Measurements from ENCODE around the gene FHOD1. TPM values are rescaled to one million over a fixed set of nuclear protein-coding genes. Genes with fewer than 3 reads are reported as not detected.

The FHOD1 gene
- polyA plus RNA-seq, 2 of the 4 experiments (the other 2 are of a cell fraction): 16.1 to 33.6 TPM

DNA sequence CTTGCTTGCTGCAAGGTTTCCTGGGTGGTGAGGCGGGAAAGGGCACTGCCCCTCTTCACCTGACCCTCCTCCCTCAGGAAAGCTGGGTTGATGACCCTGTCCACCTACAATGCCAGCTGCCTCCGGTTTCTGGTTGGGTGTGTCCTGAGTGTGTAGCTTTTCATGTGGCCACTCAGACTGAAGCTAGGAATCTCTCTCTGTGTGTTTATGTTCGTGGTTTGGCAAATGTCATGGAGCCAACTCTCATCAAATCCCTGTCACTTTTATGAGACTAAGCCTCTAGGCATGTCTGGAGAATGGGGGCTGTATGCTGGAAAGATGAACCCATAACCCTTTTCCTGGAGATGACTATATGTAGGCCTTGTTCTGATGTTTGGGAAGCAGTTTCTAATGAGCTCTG lies 49.1 kb upstream of the FHOD1 start:
- POLR2A ChIA-PET: no interaction called here

DNA sequence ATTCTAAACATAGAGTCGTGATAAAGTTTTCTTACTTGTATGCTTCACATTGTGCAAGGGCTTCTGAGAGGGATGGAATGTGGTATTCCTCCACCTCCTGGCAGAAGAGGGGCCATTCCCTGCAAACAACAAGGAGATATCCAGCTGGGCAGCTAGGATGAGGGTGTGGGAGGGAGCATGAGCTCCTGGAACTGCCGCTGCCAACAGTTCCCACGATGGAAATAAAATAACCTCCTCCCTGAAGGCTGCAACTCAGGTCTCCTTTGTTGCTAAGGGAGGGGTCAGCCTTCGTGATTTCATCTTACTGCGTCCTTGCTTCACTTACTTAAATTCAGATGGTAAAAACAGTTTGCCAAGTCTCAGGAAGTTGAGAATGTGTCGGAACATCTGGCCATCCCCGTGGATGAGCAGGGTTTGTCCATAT lies 47.7 kb upstream of the FHOD1 start:
- no peak overlapping the region for H3K4me3 ChIP-seq
- FAIRE-seq (no peak), ATAC-seq (no peak), DNase-seq (ENCODE audit: low read depth in 1 of 2, low spot score in 1 of 2) (no peak)
- POLR2A ChIA-PET: no interaction called here
- H3K27ac ChIP-seq: no peak overlapping the region
- CTCF ChIA-PET: interaction anchor here (0.9 to 5.1 kb wide), 4 partner anchors 9 to 31 kb away, joined by 3 to 31 read pairs (median 4); partner anchors contain the start of genes KCTD19 and LRRC36
- no peak for TF ChIP-seq MAFK (IDR thresholded peaks at IDR 0.05; ENCODE audit: partially characterized antibody)
- TF ChIP-seq BCL3 (IDR thresholded peaks at IDR 0.05): no peak
- no peak for TF ChIP-seq CEBPB (IDR thresholded peaks at IDR 0.05)
- no peak for TF ChIP-seq REST (IDR thresholded peaks at IDR 0.05)
- TF ChIP-seq MAZ (IDR thresholded peaks at IDR 0.05; ENCODE audit: borderline replicate concordance, low read depth, low read length): no peak
- TF ChIP-seq CBX2 (IDR thresholded peaks at IDR 0.05; ENCODE audit: borderline replicate concordance, low read depth): no peak
- no peak for TF ChIP-seq MAX (IDR thresholded peaks at IDR 0.05)
- no peak for TF ChIP-seq CHD2 (IDR thresholded peaks at IDR 0.05; ENCODE audit: low read length, partially characterized antibody)
- no peak for TF ChIP-seq POLR2AphosphoS2 (conservative IDR thresholded peaks at IDR 0.05; ENCODE audit: low read length)
- TF ChIP-seq PHF8 (IDR thresholded peaks at IDR 0.05; ENCODE audit: borderline replicate concordance, low read depth): no peak
- TF ChIP-seq, protein P1, sequence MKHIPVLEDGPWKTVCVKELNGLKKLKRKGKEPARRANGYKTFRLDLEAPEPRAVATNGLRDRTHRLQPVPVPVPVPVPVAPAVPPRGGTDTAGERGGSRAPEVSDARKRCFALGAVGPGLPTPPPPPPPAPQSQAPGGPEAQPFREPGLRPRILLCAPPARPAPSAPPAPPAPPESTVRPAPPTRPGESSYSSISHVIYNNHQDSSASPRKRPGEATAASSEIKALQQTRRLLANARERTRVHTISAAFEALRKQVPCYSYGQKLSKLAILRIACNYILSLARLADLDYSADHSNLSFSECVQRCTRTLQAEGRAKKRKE (CRISPR knock-in tag; IDR thresholded peaks at IDR 0.05; ENCODE audit: low read depth): no peak
- no peak for TF ChIP-seq NFE2L2 (conservative IDR thresholded peaks at IDR 0.05; ENCODE audit: low read length)
- TF ChIP-seq NPAS2 (CRISPR knock-in tag; IDR thresholded peaks at IDR 0.05; ENCODE audit: borderline replicate concordance): no peak
- TF ChIP-seq RNF2 (IDR thresholded peaks at IDR 0.05; ENCODE audit: borderline replicate concordance, low read depth): no peak
- no peaks in the 10 kb centered on the region for H3K9me3 ChIP-seq
- no peak overlapping the region for H3K4me2 ChIP-seq
- 79% methylated on average over 7 of the region's 7 CpGs for whole genome bisulfite sequencing (ENCODE audit: missing lambda C conversion rate)
- peaks cover 6% of the 10 kb centered on the region; the same call in 2 of the 3 replicates for H3K4me1 ChIP-seq

More for the DNA sequence above, 49.1 kb upstream of the FHOD1 start:
- 47% methylated on average over 3 of the region's 3 CpGs for WGBS (ENCODE audit: missing lambda C conversion rate)
- no peak for FAIRE-seq
- DNase-seq (ENCODE audit: low read depth in 1 of 2, low spot score in 1 of 2): no peak
- CTCF ChIA-PET: interaction anchor here (1.1 to 5.1 kb wide), 5 partner anchors 9 to 43 kb away, joined by 4 to 31 read pairs (median 5); partner anchors contain the start of genes KCTD19 and LRRC36
- no peak for ATAC-seq
- Histone ChIP-seq H3K4me2 (no peak overlapping the region), H3K9me3 (no peaks in the 10 kb centered on the region), H3K27ac (no peak overlapping the region), H3K4me3 (no peak overlapping the region), H3K4me1 (no peaks in the 10 kb centered on the region)
- no peak for TF ChIP-seq HOXB5 (CRISPR knock-in tag; IDR thresholded peaks at IDR 0.05)
- no peak for TF ChIP-seq PHF8 (IDR thresholded peaks at IDR 0.05; ENCODE audit: borderline replicate concordance, low read depth)
- TF ChIP-seq HEYL (CRISPR knock-in tag; IDR thresholded peaks at IDR 0.05): no peak
- no peak for TF ChIP-seq JUNB (IDR thresholded peaks at IDR 0.05)
- no peak for TF ChIP-seq MYC (IDR thresholded peaks at IDR 0.05; ENCODE audit: borderline replicate concordance, low read length)
- no peak for TF ChIP-seq POLR2AphosphoS2 (conservative IDR thresholded peaks at IDR 0.05; ENCODE audit: low read length)
- no peak for TF ChIP-seq GATA3 (IDR thresholded peaks at IDR 0.05; ENCODE audit: borderline replicate concordance)
- TF ChIP-seq JUN (IDR thresholded peaks at IDR 0.05): no peak
- no peak for TF ChIP-seq ZFP36 (IDR thresholded peaks at IDR 0.05; ENCODE audit: borderline replicate concordance, partially characterized antibody)
- TF ChIP-seq CBX8 (IDR thresholded peaks at IDR 0.05): no peak
- no peak for TF ChIP-seq TFCP2L1 (CRISPR knock-in tag; IDR thresholded peaks at IDR 0.05)
- no peak for TF ChIP-seq RFX5 (IDR thresholded peaks at IDR 0.05)
- no peak for TF ChIP-seq PBX3 (IDR thresholded peaks at IDR 0.05)
